GM23338 (cell line): ENCODE measurements around the gene REEP6. TPM values are rescaled to one million over a fixed set of nuclear protein-coding genes. Genes with fewer than 3 reads are reported as not detected.

Source experiments
- ATAC-seq: fragments of 200-7000 bp; cut with Tn5 transposase; 3 replicates; pipeline ENCODE4 v1.9.1; 2020
- DNase-seq: peaks from one replicate; pipeline ENCODE4 v3.0.0-alpha.2; 2015; ENCODE audit warnings: low spot score
- H2AFZ ChIP-seq: fragments of 200-600 bp; sonication (generic); 2 replicates; pipeline ENCODE4 v1.8.0; 2016; ENCODE audit warnings: antibody characterized with exemption, mild to moderate bottlenecking, moderate library complexity
- H3F3A ChIP-seq: fragments of 200-600 bp; sonication (generic); replicated peaks from 2 replicates; pipeline ENCODE4 v1.8.0; 2017; ENCODE audit warnings: antibody characterized with exemption, mixed run types, low read depth
- H3K27ac ChIP-seq: fragments of 200-600 bp; sonication (generic); 2 replicates; pipeline ENCODE4 v1.6.1; 2016; ENCODE audit warnings: low read depth
- H3K27me3 ChIP-seq: fragments of 200-600 bp; sonication (generic); 2 replicates; pipeline ENCODE4 v1.8.0; 2016; ENCODE audit warnings: mild to moderate bottlenecking, mixed run types, moderate library complexity; ENCODE audit not compliant: insufficient read depth
- H3K36me3 ChIP-seq: fragments of 200-600 bp; sonication (generic); 2 replicates; pipeline ENCODE4 v1.8.0; 2016; ENCODE audit warnings: mild to moderate bottlenecking; ENCODE audit not compliant: insufficient read depth
- H3K4me1 ChIP-seq: fragments of 200-600 bp; sonication (generic); 2 replicates; pipeline ENCODE4 v1.8.0; 2016; ENCODE audit warnings: mild to moderate bottlenecking, moderate library complexity; ENCODE audit not compliant: insufficient read depth
- H3K4me2 ChIP-seq: fragments of 200-600 bp; sonication (generic); 2 replicates; pipeline ENCODE4 v1.7.1; 2017; ENCODE audit warnings: mixed run types
- H3K4me3 ChIP-seq: fragments of 200-600 bp; sonication (generic); 2 replicates; pipeline ENCODE4 v1.6.1; 2016; ENCODE audit warnings: mixed run types
- H3K79me2 ChIP-seq: fragments of 200-600 bp; sonication (generic); replicated peaks from 2 replicates; pipeline ENCODE4 v1.8.0; 2017; ENCODE audit warnings: mild to moderate bottlenecking; ENCODE audit not compliant: insufficient read depth
- H3K9me2 ChIP-seq: fragments of 200-600 bp; sonication (generic); 2 replicates; pipeline ENCODE4 v1.8.0; 2017; ENCODE audit not compliant: insufficient read depth
- H4K20me1 ChIP-seq: fragments of 200-600 bp; sonication (generic); replicated peaks from 2 replicates; pipeline ENCODE4 v1.8.0; 2017; ENCODE audit warnings: mild to moderate bottlenecking; ENCODE audit not compliant: insufficient read depth
- H3K27ac Mint-ChIP-seq: 2 replicates; pipeline ENCODE4 v1.8.0; 2020; ENCODE audit warnings: inconsistent platforms, mild to moderate bottlenecking, moderate library complexity, mixed read lengths
- H3K27me3 Mint-ChIP-seq: 3 replicates; pipeline ENCODE4 v1.8.0; 2022; ENCODE audit warnings: low read depth, mild to moderate bottlenecking, moderate library complexity, mixed read lengths, inconsistent platforms; ENCODE audit not compliant: insufficient read depth, poor library complexity
- H3K36me3 Mint-ChIP-seq: 3 replicates; pipeline ENCODE4 v1.8.0; 2021; ENCODE audit warnings: low read depth, mild to moderate bottlenecking, inconsistent platforms, moderate library complexity, mixed read lengths
- H3K4me1 Mint-ChIP-seq: 3 replicates; pipeline ENCODE4 v1.8.0; 2020; ENCODE audit warnings: mild to moderate bottlenecking, inconsistent platforms, mixed read lengths
- H3K4me3 Mint-ChIP-seq: 3 replicates; pipeline ENCODE4 v1.8.0; 2021; ENCODE audit warnings: moderate library complexity, mild to moderate bottlenecking, inconsistent platforms, mixed read lengths
- H3K9me3 Mint-ChIP-seq: 3 replicates; pipeline ENCODE4 v1.8.0; 2020; ENCODE audit warnings: moderate library complexity, mild to moderate bottlenecking, inconsistent platforms, mixed read lengths
- CREB1 ChIP-seq: fragments of 250-450 bp; sonication (Bioruptor Pico); IDR thresholded peaks from 2 replicates; pipeline ENCODE4 v1.5.0; 2020; ENCODE audit warnings: low read depth, mild to moderate bottlenecking, moderate library complexity
- EZH2phosphoT487 ChIP-seq: fragments of 200-600 bp; sonication (generic); IDR thresholded peaks from one replicate; pipeline ENCODE4 v1.8.1; 2018; ENCODE audit warnings: antibody characterized with exemption; ENCODE audit not compliant: unreplicated experiment
- NANOG ChIP-seq: IDR thresholded peaks from 2 replicates; pipeline ENCODE4 v1.6.1; 2016; ENCODE audit warnings: antibody characterized with exemption, borderline replicate concordance
- POLR2AphosphoS5 ChIP-seq: IDR thresholded peaks from 2 replicates; pipeline ENCODE4 v1.6.1; 2016; ENCODE audit warnings: antibody characterized with exemption, low read depth
- ZNF114 ChIP-seq: fragments of 250-450 bp; sonication (Bioruptor Pico); IDR thresholded peaks from 2 replicates; pipeline ENCODE4 v1.5.0; 2020; ENCODE audit warnings: mild to moderate bottlenecking, moderate library complexity
- ZNF331 ChIP-seq: fragments of 250-450 bp; sonication (Bioruptor Pico); IDR thresholded peaks from 2 replicates; pipeline ENCODE4 v1.5.0; 2020; ENCODE audit warnings: low read depth, mild to moderate bottlenecking, moderate library complexity
- long read RNA-seq: library from polyadenylated mRNA; unstranded; transcript quantifications from one replicate; pipeline ENCODE4 v2.0.0, GENCODE V29; 2020; ENCODE audit not compliant: unreplicated experiment
- polyA plus RNA-seq: library from polyadenylated mRNA; unstranded; fragments of >200 nt; fragmentation: Nextera tagmentation; extraction: Ambion mirVana; gene quantifications from 2 replicates; pipeline ENCODE4 v1.2.1, GENCODE V29; 2016
- total RNA-seq: library from RNA; depleted of rRNA; stranded (reverse); fragments of >200 nt; shearing (Covaris generic); gene quantifications from 2 replicates; pipeline ENCODE4 v1.2.3, GENCODE V29; 2014; rRNA removed
- TF ChIP-seq, protein P1 (sequence below), 2 experiments: fragments of 200-600 bp in 1 of 2; sonication (generic) in 1 of 2; conservative IDR thresholded peaks; 2 replicates each; pipeline versions ENCODE4 v1.5.1 to v1.6.1; 2016 to 2017; ENCODE audit warnings: antibody characterized with exemption in 2 of 2, low read depth in 2 of 2, mild to moderate bottlenecking in 2 of 2, moderate library complexity in 1 of 2
- TF ChIP-seq, protein P2 (sequence below): IDR thresholded peaks from 2 replicates; pipeline ENCODE4 v1.6.1; 2016; ENCODE audit warnings: antibody characterized with exemption
- TF ChIP-seq, protein P3 (sequence below): IDR thresholded peaks from one replicate; pipeline ENCODE4 v1.6.1; 2018; ENCODE audit warnings: antibody characterized with exemption; ENCODE audit not compliant: unreplicated experiment

Gene REEP6
- 14.3 and 15.2 TPM in 2 replicates for total RNA-seq
- polyA plus RNA-seq: 20.0 and 23.4 TPM in 2 replicates
- long read RNA-seq, transcript REEP6-201 (5 exons, 1,794 nt): major isoform, 24 of 28 reads
- long read RNA-seq, partial matches to known transcripts: 2 of 28 reads
- long read RNA-seq, other reads (novel, unspliced or antisense): 2 of 28 reads

DNA sequence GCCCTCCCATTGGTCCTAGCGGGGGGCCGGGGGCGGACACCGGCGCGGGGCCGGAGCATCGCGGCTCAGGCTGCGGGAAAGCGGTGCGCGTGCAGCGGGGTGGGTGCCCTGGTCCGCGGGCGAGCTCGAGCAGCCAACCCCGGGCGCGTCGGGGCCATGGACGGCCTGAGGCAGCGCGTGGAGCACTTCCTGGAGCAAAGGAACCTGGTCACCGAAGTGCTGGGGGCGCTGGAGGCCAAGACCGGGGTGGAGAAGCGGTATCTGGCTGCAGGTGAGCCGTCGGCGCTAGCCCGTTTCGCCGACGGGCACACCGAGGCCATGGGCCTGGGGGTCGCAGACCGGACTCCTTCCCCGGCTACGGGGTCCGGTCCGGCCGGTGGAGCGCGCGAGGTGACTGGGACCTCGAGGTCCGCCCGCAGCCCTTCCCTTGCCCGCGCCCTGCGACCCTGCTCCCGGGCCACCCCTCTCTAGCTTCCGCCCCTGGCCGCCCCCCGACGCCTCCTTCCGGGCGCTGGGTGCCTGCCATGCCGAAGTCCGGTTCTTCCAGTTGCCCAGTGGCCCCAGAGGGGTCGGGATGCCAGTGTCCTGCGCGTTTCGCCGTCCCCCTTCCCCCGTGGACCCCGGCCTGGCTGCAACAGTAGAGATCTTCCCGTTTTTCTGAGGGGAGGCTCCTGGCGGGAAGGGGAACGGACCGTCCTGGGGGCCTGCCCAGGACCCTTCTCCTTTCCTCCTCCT, at the start of gene REEP6:
TSS of gene REEP6 (plus strand) at position 68 of the 735 bp plus-strand sequence. CDS start at position 157, 89 bp downstream.
- Histone ChIP-seq H3F3A (no peaks in the 10 kb centered on the region), H3K36me3 (no peaks in the 10 kb centered on the region), H2AFZ (peak within 1 kb of the TSS; percentile 98), H3K79me2 (no peaks in the 10 kb centered on the region), H4K20me1 (no peaks in the 10 kb centered on the region), H3K4me1 (0 out of 2 replicates have a peak, but pooled peaks cover 4% of the 10 kb centered on the region), H3K4me2 (peak within 1 kb of the TSS; percentile 97), H3K9me2 (no peaks in the 10 kb centered on the region), H3K27ac (no peak within 1 kb of the TSS), H3K27me3 (peaks cover 14% of the 10 kb centered on the region), H3K4me3 (peak within 1 kb of the TSS; percentile 92)
- Mint-ChIP-seq H3K36me3 (no peaks in the 10 kb centered on the region), H3K4me3 (peak within 1 kb of the TSS; percentile 88), H3K27me3 (peaks cover 24% of the 10 kb centered on the region), H3K9me3 (no peaks in the 10 kb centered on the region), H3K27ac (peak within 1 kb of the TSS; percentile 97), H3K4me1 (peaks cover 6% of the 10 kb centered on the region)
- DNase-seq (no peak), ATAC-seq (peak; percentile 4)
- TF ChIP-seq POLR2AphosphoS5: peak; percentile 85
- TF ChIP-seq NANOG: no peak
- no peak for TF ChIP-seq CREB1 (CRISPR knock-in tag)

DNA sequence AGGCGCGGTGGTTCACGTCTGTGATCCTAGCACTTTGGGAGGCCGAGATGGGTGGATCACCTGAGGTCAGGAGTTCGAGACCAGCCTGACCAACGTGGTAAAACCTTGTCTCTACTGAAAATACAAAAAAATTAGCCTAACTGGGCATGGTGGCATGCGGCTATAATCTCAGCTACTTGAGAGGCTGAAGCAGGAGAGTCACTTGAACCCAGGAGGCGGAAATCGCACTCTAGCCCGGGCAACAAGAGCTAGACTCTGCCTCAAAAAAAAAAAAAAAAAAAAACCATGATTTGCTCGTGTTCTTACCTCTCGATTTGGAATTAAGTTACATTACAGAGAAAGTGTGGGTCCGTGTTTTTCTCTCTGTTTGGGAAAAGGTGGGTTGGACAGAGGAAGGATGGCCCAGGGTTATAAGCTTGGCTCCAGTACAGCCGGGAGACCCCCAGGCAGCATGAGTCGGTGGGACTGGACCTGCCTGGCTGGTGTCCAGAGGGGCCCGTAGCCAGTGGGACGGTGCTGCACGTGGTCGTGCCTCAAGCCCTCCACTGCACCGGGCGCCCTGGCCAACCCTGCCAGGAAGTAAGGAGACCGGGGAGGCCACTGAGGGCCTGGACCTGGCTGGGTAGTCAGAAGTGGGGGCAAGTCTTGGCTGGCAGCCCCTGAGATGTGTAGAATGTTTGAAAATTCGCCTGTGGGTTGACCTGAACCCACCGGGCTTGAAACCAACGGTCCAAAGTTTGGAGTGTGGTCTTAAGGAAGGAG, 49.1 kb upstream of the REEP6 start:
- Histone ChIP-seq H3K4me2 (no peak overlapping the region), H3K4me1 (peaks cover 16% of the 10 kb centered on the region; the same call in 1 of the 2 replicates), H3F3A (peaks cover 69% of the 10 kb centered on the region), H3K27me3 (peaks cover 8% of the 10 kb centered on the region), H4K20me1 (peaks cover 29% of the 10 kb centered on the region), H3K79me2 (peaks cover 24% of the 10 kb centered on the region), H3K36me3 (peaks cover 24% of the 10 kb centered on the region), H2AFZ (no peak overlapping the region), H3K9me2 (no peaks in the 10 kb centered on the region), H3K27ac (peak overlapping the region; percentile 72; the same call in 1 of the 2 replicates), H3K4me3 (no peak overlapping the region)
- peaks cover 47% of the 10 kb centered on the region for H3K36me3 Mint-ChIP-seq
- 0 out of 2 replicates have a peak overlapping the region, but pooled peaks have one; percentile 23 for H3K27ac Mint-ChIP-seq
- no peaks in the 10 kb centered on the region for H3K9me3 Mint-ChIP-seq
- H3K4me1 Mint-ChIP-seq: peaks cover 20% of the 10 kb centered on the region
- no peak for ATAC-seq
- H3K27me3 Mint-ChIP-seq: peaks cover 39% of the 10 kb centered on the region
- H3K4me3 Mint-ChIP-seq: peak overlapping the region; percentile 97
- no peak for DNase-seq
- TF ChIP-seq NANOG: no peak
- TF ChIP-seq, protein P1, sequence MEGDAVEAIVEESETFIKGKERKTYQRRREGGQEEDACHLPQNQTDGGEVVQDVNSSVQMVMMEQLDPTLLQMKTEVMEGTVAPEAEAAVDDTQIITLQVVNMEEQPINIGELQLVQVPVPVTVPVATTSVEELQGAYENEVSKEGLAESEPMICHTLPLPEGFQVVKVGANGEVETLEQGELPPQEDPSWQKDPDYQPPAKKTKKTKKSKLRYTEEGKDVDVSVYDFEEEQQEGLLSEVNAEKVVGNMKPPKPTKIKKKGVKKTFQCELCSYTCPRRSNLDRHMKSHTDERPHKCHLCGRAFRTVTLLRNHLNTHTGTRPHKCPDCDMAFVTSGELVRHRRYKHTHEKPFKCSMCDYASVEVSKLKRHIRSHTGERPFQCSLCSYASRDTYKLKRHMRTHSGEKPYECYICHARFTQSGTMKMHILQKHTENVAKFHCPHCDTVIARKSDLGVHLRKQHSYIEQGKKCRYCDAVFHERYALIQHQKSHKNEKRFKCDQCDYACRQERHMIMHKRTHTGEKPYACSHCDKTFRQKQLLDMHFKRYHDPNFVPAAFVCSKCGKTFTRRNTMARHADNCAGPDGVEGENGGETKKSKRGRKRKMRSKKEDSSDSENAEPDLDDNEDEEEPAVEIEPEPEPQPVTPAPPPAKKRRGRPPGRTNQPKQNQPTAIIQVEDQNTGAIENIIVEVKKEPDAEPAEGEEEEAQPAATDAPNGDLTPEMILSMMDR (conservative IDR thresholded peaks at IDR 0.05; ENCODE audit: low read depth in 2 of 2): no peak
- TF ChIP-seq, protein P2, sequence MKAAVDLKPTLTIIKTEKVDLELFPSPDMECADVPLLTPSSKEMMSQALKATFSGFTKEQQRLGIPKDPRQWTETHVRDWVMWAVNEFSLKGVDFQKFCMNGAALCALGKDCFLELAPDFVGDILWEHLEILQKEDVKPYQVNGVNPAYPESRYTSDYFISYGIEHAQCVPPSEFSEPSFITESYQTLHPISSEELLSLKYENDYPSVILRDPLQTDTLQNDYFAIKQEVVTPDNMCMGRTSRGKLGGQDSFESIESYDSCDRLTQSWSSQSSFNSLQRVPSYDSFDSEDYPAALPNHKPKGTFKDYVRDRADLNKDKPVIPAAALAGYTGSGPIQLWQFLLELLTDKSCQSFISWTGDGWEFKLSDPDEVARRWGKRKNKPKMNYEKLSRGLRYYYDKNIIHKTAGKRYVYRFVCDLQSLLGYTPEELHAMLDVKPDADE: no peak
- no peak for TF ChIP-seq ZNF331 (CRISPR knock-in tag)
- TF ChIP-seq POLR2AphosphoS5: no peak
- TF ChIP-seq EZH2phosphoT487: no peak
- no peak for TF ChIP-seq ZNF114 (CRISPR knock-in tag)
- no peak for TF ChIP-seq CREB1 (CRISPR knock-in tag)
- TF ChIP-seq, protein P3, sequence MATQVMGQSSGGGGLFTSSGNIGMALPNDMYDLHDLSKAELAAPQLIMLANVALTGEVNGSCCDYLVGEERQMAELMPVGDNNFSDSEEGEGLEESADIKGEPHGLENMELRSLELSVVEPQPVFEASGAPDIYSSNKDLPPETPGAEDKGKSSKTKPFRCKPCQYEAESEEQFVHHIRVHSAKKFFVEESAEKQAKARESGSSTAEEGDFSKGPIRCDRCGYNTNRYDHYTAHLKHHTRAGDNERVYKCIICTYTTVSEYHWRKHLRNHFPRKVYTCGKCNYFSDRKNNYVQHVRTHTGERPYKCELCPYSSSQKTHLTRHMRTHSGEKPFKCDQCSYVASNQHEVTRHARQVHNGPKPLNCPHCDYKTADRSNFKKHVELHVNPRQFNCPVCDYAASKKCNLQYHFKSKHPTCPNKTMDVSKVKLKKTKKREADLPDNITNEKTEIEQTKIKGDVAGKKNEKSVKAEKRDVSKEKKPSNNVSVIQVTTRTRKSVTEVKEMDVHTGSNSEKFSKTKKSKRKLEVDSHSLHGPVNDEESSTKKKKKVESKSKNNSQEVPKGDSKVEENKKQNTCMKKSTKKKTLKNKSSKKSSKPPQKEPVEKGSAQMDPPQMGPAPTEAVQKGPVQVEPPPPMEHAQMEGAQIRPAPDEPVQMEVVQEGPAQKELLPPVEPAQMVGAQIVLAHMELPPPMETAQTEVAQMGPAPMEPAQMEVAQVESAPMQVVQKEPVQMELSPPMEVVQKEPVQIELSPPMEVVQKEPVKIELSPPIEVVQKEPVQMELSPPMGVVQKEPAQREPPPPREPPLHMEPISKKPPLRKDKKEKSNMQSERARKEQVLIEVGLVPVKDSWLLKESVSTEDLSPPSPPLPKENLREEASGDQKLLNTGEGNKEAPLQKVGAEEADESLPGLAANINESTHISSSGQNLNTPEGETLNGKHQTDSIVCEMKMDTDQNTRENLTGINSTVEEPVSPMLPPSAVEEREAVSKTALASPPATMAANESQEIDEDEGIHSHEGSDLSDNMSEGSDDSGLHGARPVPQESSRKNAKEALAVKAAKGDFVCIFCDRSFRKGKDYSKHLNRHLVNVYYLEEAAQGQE: no peak
